C1 segment of cervical spinal cord (tissue), 14 donors: ENCODE results near the gene CAMTA1.

Experiments used
- DNase-seq, 14 donors: peaks; one replicate each; lab custom pipeline; 2025; lab: John Stamatoyannopoulos, UW

CAMTA1 gene

DNA sequence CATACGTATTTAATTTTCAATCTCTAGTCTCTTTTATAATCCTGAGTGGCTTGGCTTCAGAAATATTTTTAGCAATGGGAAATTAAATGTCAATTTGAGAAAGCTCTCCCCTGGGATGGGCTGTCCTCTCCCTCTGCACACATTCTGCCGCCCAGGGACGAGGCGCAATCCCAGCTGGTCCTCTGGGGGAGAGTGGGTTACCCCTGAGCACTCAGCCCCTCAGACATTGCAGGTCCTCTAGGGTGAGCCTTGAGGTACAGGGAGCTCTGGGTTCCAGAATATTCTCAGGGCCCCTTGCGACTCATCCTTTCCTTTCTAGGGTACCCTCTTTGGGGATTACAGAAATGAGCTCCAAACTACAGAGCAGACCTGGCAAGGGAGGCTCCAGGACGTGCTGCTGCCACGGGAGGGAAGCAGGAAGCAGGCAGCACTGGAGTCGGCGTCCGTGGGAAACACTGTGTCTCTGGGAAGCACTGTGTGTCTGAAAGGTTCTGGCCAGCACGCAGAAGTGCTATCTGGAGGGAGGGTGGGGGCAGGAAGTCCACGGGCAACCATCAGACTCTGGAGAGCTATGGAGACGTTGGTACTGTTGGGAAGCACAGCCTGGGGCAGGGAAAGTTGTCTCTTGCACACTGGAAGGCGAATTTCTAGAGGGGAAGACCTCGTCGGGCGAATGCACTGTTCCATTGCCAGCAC, 642.5 kb downstream of the CAMTA1 start:
- DNase-seq: no peak

DNA sequence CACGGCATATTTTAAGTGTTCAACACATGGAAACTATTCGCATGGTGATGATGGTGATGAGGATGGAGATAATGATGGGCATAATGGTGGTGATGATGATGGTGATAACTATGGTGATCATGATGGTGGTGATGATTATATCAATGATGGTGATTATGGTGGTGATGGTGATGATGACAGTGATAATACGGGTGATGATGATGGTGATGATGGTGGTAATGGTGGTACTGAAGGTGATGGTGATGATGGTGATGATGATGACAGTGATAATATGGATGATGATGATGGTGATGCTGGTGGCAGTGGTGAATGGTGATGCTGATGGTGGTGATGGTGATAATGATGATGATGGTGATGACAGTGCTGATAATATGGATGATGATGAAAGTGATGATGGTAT, 644.0 kb downstream of the CAMTA1 start:
- no peak for DNase-seq

DNA sequence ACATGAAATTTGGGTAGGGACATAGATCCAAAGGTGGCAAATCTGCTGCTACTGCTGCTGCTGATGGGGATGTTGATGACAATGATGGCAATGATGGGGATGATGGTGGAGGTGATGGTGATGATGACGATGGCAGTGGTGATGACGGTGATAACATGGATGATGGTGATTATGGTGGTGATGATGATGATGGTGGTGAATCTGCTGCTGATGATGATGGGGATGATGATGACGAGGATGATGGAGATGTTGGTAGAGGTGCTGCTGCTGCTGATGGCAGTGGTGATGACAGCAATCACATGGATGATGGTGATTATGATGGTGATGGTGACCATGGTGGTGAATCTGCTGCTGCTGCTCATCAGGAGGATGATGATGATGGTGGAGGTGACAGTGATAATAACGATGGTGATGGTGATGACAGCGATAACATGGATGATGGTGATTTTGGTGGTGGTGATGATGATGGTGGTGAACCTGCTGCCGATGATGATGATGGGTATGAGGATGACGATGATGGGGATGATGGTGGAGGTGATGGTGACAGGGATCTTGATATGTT, 644.9 kb downstream of the CAMTA1 start:
- DNase-seq: no peak

DNA sequence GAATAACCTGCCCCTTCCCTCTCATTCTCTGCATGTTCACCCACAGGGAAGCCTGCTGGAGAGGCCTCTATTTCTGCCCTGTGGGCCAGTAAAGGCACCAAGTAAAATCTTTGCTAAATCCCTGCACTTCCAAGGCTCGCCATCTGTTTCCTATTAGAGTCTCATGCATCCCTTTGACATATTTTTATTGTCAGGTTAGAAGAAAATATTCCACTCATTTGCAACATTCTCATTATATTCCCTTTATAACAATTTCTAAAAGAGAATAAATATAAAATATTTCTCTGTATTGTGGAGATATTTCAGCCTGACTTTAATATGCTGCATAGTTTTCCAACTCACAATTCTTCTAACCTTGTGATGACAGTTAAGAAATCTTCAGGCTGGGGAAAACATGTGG, 645.4 kb downstream of the CAMTA1 start:
- no peak for DNase-seq

DNA sequence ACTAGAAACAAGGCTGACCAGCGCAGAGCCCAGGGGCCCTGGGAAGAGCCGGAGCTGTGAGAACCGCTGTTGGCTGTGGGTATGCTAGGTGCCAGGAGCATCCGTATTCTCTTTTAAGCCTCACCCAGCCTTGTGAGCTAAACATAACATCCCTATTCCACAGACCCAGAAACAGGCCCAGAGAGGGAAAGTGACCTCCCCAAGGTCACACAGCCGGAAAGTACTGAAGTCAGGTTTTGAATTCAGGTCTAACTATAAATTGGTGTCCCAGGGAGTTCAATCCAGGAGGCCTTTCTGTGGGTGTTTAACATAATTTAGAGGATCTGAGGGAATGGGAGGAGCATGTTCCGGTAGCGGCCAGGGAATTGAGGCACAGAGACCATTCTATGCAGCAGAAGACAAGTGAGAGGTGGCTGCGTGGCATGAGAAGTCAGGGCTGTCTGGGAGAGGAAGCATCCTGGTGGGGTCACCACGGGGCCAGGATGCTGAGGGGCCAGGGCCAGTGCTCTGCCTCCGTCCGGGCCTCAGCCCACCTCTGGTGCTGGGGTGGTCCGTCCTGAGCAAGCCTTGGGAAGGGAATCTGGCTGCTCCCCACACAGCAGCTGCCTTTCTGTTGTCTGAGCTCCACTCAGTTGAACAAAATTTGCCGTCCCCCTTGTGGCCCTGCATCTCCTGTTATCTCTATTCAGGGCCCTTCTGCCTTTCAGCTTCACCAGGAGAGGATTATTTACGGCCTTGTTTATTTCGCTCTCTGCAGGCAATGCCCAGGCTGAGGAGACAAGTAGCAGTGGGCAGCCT, 647.0 kb downstream of the CAMTA1 start:
- DNase-seq: no peak

DNA sequence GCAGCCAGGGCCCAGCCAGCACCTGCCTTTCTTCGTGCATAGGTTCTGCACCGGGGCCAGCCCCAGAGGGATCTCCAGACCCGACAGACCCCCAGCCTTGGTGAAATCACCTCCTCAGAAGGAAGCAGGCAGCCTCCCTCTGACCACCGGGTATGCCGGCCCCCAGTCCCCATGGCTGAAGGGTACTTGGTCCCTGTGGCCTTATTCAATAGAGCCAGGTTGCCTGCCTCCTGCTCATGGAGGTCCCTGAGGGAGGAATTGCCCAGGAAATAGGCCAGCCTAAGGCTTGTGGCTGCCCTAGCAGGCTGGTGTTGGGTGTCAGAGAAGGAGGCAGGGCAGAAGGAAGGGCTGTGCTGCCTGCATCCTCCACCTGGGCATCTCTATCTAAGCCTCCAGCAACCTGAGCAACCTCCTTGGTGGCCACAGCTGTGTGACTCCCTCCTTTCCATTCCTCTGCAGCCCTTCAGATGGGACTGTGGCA, 647.7 kb downstream of the CAMTA1 start:
- no peak for DNase-seq

DNA sequence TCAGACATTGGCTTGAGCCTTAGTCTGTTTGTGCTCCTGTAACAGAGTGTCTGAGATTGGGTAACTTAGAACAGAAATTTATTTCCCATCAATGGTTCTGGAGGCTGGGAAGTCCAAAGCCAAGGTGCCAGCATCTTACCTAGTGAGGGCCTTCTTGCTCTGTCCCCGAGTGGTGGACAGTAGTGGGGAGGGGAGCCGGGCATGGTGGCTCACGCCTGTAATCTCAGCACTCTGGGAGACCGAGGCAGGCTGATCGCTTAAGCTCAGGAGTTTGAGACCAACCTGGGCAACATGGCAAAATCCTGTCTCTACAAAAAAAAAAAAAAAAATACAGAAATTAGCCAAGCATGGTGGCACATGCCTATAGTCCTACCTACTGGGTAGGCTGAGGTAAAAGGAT, 649.3 kb downstream of the CAMTA1 start:
- no peak for DNase-seq

DNA sequence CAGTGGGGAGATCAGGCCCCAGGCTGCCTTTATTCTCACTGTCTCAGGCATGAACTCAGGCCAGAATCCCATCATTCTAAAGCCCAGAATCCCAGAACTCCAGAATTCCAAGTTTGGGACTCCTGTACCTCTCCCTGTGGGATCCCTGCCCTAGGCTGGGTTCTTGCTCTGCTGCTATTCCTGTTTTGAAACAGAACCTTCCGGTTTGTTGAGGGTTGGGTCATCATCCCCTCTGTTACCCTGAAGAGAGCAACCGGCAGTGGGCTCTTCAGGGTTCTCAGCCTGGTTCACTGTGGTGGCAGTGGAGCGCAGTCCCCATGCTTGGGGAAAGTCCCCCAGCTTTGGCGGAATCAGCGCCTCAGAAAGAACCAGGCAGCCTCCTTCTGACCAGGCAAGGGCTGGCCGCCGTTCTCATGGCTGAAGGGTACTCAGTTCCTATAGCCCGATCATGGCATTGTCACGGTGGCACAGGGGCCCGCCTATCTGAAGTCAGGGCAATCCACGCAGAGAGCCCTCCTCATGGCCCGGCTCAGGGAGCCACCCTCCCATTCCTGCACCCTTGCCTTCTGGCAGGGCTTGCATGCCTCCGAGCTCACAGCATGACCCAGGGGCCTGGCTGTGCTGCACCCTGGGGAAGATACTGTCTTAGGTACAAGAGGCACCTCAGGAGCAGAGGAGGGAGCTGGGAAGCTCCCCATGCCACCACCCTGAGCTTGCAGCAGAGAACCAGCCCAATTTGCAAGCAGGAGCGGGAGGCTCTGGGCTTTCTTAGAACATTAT, 650.2 kb downstream of the CAMTA1 start:
- DNase-seq: no peak

DNA sequence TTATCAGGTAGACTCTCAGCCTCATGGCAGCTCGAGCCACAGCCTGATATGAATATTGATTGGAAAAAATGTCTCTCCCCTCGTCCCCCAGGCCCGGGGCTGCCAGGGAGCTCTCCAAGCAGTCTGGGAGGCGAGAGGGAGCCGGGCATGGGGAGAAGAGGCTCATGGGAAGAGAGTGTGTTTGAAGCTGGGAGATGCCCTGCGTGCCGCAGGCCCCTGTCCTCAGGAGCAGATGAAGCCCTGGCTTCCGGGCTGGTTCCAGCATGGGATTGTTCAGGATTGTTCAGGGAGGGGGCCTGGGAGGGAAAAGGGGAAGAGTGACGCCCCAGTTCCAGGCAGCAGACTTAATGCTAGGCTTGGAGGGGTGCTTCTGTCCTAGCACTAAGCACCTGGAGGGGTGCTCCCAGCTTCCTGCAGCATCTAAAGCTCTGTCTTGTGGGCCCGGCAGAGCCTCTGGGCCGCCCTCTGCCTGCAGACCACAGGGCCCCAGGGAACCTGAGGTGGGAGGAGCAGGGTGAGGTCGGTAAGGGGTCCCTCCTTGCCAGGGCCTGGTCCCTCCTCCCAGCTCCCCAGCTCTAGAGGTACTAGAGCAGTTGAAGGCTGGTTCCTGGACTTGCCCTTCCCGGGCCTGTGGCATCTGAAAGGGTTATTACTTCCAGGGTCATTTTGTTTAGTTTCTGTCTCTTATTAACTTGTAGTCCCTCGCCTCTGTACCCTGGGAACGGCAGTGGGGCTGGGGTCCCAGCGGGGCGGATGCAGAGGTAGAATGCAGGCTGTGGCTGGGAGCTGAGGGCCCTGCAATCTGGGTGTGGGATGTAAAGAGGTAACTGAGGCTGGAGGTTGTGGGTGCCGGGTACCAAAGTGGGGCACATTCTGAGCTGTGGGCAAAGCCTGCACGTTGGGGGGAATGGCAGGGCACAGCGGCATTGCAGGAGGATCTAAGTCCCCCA, 651.1 kb downstream of the CAMTA1 start:
- DNase-seq: no peak

DNA sequence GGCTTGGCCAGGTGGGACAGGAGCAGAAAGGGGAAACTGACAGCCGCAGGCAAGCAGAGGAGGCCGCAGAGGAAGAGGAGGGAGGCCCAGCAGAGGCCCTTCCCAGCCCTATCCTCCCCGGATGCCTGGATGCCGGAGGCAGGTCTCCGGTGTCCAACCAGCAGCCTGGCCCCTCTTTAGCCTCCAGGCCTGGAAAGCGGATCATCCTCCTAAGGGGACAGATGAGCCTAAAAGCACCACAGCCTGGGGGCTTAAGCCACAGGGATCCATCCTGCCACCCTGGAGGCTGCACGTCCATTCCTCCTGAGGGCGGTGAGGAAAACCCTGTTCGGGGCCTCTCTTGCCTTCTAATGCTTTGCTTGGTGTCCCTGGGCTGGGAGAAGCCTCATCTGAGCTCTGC, 651.8 kb downstream of the CAMTA1 start:
- no peak for DNase-seq

DNA sequence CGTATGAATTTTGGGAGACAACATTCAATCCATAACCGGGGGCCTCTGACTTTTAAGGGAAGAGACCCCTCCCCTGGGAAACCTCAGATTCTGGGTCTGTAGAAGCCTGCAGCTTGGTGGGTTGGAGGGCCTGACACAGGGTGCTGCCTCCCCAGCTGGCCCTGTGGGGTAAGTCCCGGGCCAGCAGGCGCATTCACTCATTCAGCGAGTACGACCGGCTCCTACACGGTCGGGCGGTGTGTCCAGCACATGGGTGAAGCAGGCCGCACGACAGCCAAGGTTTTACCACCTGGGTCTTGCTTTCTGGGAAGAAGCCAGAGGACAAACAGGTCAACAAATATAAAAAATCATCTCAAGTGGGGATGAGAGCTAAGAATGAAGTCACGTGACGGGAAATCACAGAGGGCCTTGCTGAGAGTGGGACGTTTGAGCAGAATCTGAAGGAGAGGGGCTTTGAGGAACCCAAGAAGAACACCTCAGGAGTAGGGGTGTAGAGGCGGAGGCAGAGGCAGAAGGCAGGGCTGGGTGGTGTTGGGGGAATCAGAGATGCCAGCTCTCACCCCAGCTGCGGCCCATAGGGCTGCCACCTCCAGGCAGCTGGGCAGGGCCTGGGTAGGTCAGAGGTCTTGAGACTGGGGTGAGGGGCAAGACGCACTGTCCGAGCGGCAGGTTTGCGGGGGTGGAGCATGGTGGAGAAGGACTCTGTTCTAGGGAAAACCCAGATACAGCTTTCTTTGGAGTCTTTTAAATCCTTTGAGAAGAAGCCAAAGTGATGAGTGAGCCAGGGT, 652.5 kb downstream of the CAMTA1 start:
- no peak for DNase-seq

DNA sequence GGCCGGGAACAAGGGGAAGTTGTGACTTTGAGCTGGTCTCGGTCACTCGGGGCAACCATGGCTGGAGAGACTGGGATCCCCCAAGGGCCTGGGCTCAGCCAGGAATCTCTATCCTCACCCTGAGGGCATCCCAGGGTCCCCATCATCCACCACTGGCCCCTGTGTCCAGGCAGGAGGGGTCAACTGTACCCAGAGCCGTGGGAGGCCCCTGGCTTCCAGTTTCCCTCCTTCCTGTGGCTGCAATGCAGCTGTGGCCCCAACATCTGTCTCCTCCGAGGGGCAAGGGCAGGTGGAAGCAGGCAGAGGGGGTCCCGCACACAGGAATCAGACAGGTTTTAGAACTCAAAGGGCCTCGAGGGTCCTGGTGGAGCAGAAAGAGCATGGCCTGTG, 653.1 kb downstream of the CAMTA1 start:
- DNase-seq: peak in 1 of 14 donors; percentile 4

DNA sequence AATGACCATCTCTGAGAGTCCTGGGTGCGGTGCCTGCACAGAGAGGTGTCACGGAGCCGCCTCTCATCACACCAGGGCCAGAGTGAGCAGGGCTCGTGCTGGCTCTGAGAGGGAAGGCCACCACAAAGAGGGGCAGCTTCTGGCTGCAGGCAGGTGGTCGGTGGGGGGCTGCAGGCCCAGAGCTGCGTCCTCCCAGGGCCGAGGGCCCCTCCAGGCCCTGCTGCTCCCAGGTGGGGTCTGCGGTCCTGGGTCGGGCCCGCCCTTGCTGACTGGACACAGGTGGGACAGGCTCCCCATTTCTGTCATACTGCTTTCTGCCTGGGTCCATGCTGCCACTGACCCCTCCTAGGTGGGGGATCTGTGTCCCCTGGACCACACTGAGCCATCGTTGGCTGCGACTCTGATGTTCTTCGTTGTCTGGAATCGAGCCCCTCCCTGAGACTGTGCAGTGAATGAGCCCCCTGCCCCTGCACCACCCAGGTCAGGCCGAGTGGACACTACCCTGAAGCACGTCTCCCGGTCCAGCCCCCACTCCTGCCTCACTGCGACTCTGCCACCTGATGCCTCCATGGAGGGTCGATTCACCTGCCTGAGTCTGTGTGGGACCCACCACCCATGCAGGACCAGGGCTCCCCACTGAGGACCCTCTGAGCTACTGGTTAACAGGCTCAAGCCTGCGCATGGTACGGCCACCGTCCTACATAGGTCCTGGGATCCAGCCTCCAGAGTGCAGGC, 653.8 kb downstream of the CAMTA1 start:
- no peak for DNase-seq

DNA sequence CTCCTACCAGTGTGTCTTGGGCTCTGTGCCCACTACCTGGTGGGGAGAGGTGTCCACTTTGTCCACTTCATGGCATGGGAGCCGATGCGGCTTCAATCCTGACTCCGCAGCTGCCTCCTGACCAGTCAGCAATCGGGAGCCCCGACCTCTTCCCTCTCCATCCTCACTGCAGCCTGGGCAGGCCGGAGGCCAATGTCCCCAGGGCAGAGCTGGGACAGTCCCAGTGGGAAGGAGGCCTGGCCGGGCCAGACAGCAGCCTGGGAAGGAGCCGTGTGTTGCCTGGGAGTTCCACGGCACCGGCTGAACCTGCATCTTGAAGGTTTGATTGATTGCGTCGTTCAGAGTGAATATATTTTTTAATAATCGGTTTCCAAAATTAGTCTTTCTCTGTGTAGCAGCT, 654.9 kb downstream of the CAMTA1 start:
- DNase-seq: peak in 1 of 14 donors; percentile 16

DNA sequence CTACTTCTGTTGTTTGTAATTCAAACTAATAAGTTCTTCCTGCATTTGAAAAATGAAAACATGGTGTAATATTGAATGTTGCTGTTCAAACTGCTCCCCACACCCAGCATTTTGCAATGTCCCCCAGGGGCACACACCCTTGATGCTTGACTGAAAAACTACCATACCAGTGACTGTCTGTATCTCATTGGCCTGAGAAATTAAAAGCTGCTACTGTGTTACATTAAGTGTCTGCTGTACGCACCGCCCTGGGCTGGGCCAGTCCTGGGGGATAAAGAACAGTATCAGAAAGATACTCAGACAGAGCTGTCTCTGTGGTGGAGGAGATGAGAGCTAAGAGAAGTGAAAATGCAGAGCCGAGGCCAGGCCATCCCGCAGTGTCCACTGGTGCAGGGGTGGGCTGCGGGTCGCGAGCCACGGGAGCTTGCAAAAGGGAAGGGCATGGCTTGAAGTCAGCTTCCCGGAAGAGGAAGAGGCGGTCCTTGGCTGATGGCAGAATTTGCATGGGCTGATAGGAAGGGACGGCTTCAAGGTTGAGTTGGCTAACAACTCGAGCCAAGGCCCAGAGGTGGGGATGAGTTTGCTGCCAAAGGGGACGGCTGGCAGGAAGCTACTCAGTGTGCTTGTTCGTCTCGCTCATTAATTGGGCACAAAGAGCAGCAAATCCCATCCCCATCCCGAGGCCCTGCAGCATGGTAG, 656.0 kb downstream of the CAMTA1 start:
- no peak for DNase-seq

DNA sequence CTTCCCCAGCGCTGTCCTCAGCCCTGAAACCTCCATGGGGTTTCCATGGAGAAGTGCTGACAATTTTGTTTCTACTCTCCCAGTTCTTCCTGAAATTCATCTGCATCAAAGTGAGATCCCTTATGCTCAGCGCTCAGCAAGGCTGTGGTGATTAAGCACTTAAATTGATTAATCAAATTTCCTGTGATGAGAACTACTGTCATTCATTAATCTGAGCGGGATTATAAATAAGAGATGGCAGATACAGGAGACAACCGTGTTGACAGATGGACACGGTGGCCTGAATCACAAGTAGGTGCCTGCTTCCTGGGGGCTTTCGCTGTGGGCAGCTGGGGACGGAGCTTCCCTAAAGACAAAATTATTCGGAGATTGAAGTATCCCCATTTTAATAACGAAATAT, 656.8 kb downstream of the CAMTA1 start:
- no peak for DNase-seq

DNA sequence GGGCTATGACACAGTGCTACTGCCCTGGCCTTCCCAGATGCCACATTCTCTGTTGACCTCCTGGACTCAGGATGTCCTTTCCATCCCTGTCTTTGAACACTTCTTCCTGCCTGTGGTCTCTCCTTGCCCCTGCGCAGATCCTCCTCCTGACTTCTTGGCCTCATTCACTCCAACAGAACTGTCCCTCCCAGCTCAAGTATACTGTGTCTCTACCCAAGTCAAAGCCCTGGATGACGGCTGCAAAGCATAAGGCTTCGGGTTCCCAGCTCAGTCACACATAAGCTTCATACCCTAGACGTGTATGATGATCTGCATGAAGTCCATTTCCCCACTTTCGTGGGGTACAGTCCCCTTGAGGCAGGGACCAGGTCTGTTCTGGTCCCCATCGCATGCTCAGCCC, 657.7 kb downstream of the CAMTA1 start:
- no peak for DNase-seq

DNA sequence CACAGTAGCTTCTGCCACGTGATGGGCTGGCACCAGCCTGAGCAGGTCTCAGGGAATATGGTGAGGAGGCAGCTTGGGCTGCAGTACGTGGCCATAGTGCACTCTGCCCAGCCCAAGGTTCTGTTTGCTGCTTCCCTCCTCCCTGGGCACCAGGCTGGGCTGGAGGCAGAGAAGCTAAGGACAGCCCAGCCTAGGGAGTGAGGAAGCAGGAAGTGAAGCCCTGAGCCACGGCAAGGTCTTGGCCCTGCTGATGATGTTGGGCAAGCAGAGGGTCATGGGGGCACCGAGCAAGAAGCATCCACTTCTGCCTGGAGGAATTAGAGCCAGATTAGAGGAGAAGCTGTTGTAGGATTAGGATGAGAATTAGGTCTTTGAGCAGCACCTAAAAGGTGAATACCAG, 659.1 kb downstream of the CAMTA1 start:
- DNase-seq: no peak

DNA sequence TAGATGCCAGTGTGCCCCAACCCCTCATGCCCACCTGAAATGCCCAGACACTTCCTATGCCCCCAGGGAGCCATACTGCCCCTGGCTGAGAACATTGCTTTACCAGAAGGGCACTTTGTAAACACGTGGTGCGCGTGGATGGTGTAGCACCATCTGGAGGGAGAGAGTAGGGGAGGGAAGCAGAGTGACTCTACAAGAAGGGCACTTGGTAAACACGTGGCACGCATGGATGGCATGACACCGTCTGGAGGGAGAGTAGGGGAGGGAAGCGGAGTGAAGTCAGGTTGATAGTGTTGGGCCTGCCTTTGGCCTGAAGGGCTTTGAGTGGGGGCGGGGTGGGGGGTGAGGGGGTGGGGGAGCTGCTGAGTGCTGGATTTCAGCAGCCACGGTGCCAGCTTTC, 661.8 kb downstream of the CAMTA1 start:
- DNase-seq: no peak
